Measurements from ENCODE around the gene CDH4. TPM values are rescaled to one million over a fixed set of nuclear protein-coding genes. Genes with fewer than 3 reads are reported as not detected.

The CDH4 gene
- total RNA-seq, 1 donor from 2014 or later, result 0.06 TPM

DNA sequence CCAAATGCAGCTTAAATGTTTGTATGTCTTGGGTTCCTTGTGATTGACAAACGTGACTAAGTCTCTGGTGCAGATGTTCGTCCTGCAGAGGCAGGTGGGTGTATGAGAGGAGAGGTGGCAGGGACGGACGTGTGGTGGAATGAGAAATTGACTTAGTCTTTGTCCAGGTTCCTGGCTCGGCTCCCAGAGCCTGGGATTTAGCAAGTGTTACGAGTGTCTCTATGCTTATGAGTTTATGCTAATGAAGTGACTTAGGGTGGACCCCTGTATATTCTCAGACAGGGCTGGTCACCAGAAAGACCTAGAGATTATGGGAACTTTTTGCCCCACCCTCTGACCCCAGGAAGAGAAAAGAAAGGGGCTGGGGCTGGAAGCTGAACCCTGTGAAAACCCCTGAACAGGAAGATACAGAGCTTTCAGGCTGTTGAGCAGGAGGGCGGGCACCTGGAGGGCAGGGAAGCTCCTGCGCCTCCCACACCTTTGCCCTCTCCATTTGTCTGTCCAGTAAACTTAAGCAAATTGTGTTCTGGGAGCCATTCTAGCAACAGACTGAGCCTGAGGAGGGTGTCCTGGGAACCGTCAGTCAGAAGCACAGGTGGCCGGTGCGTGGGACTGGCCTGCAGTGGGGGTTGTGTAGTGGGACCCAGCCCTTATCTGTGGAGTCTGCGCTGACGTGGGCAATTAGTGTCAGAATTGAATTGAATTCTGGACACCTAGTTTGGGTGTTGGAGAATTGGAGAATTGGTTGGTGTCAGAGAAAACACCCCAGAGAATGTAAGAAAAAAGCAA lies 362.1 kb downstream of the CDH4 start:
- no peak overlapping the region for H3K27ac ChIP-seq
- peaks cover 14% of the 10 kb centered on the region for H3K27me3 ChIP-seq (ENCODE audit: low read depth)
- TF ChIP-seq, protein P1, sequence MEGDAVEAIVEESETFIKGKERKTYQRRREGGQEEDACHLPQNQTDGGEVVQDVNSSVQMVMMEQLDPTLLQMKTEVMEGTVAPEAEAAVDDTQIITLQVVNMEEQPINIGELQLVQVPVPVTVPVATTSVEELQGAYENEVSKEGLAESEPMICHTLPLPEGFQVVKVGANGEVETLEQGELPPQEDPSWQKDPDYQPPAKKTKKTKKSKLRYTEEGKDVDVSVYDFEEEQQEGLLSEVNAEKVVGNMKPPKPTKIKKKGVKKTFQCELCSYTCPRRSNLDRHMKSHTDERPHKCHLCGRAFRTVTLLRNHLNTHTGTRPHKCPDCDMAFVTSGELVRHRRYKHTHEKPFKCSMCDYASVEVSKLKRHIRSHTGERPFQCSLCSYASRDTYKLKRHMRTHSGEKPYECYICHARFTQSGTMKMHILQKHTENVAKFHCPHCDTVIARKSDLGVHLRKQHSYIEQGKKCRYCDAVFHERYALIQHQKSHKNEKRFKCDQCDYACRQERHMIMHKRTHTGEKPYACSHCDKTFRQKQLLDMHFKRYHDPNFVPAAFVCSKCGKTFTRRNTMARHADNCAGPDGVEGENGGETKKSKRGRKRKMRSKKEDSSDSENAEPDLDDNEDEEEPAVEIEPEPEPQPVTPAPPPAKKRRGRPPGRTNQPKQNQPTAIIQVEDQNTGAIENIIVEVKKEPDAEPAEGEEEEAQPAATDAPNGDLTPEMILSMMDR (IDR thresholded peaks at IDR 0.05), result no peak
- H3K9me3 ChIP-seq, result no peaks in the 10 kb centered on the region
- H3K4me3 ChIP-seq, result no peak overlapping the region
- intact Hi-C loops (cut with DNase I), result no loop called here
- no peaks in the 10 kb centered on the region for H3K4me1 ChIP-seq
- DNase-seq (no peak), ATAC-seq (no peak)
- no peaks in the 10 kb centered on the region for H3K36me3 ChIP-seq

DNA sequence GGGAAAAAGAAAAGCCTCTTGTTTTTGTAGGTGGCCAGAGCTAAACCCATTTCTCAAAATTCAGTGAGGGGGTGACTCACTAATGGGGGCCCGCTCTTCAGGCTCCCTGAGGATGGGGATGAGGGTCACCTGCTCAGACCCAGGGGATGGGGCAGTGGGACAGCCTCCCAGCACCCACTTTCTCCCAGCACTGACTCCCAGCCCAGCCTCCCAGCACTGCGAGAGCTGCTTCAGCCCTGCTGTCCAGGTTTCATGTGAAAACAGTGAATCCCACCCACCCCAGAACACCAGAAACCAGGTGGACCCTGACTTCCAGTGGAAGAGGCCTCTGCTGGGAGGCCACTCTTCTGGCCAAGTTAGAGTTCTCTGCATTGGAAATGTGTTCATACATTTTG lies 362.6 kb downstream of the CDH4 start:
- Histone ChIP-seq H3K27ac (no peak overlapping the region), H3K4me3 (no peak overlapping the region), H3K36me3 (no peaks in the 10 kb centered on the region), H3K9me3 (no peaks in the 10 kb centered on the region), H3K4me1 (no peaks in the 10 kb centered on the region), H3K27me3 (ENCODE audit: low read depth) (peaks cover 17% of the 10 kb centered on the region)
- ATAC-seq (no peak), DNase-seq (peak; percentile 0)
- TF ChIP-seq, protein P1 (IDR thresholded peaks at IDR 0.05), result no peak
- intact Hi-C loops (cut with DNase I), result no loop called here

DNA sequence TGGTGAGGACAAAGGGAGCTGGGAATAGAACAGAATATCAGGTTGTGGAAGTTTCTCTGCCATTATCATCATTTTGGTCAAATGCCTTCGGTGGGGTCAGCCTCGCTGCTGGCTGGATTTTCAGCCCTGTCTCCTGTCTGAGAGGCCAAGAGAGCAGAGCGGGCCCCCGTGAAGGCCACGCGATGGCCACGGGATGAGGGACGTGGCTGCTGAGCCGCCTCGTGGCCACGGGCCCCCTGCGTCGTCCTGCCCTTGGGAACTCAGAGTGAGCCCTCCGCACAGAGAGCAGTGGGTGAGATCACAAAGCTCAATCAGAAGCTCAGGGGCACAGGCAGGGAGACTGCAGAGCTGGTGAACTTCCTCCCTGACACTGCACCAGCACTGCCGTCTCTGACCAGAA lies 363.7 kb downstream of the CDH4 start:
- H3K27ac ChIP-seq, result no peak overlapping the region
- H3K4me1 ChIP-seq, result no peaks in the 10 kb centered on the region
- ATAC-seq, result peak in 1 of 2 donors; percentile 7
- H3K9me3 ChIP-seq, result no peaks in the 10 kb centered on the region
- no peak overlapping the region for H3K4me3 ChIP-seq
- peaks cover 18% of the 10 kb centered on the region for H3K27me3 ChIP-seq (ENCODE audit: low read depth)
- TF ChIP-seq, protein P1 (IDR thresholded peaks at IDR 0.05), result no peak
- DNase-seq, result peak; percentile 8
- no peaks in the 10 kb centered on the region for H3K36me3 ChIP-seq
- intact Hi-C loops (cut with DNase I), result no loop called here

DNA sequence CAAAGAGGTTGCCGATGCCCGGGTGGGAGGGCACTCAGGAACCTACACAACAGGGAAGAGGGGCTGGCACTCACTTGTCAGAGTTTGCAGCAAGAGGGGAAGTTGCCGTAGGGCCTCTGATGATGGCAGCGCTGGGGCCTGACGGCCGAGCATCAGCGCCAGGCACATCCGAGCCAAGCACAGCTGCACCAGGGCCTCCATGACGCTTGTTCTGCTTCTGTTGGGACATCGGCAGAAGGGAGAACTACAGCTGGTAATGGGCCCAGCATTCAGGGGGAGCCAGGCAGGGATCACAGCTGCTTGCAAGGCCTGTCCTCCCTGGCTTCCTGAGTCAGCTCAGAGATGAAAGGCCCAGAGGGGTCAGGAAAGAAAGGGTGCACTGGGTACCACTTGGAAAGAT lies 367.7 kb downstream of the CDH4 start:
- intact Hi-C loops (cut with DNase I), result no loop called here

DNA sequence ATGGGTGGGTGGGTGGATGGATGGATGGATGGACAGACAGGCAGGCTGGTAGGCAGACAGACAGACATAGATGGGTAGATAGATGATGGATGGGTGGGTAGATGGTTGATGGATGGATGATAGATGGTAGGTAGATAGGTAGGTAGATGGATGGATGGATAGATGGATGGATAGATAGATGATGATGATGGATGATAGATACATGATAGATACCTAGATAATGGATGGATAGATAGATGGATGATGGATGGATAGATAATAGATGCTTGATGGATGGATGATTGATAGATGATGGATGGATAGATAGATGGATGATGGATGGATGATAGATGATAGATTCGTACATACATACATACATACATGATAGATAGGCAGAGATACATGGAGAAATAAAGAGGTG lies 368.1 kb downstream of the CDH4 start:
- Histone ChIP-seq H3K4me3 (no peak overlapping the region), H3K36me3 (no peaks in the 10 kb centered on the region), H3K9me3 (no peaks in the 10 kb centered on the region), H3K27me3 (ENCODE audit: low read depth) (peaks cover 4% of the 10 kb centered on the region), H3K27ac (no peak overlapping the region), H3K4me1 (no peaks in the 10 kb centered on the region)
- TF ChIP-seq, protein P1 (IDR thresholded peaks at IDR 0.05), result no peak
- no peak for DNase-seq
- intact Hi-C loops (cut with DNase I), result no loop called here
- no peak for ATAC-seq

More for the DNA sequence above, 367.7 kb downstream of the CDH4 start:
- ATAC-seq, result no peak
- DNase-seq, result no peak
- Histone ChIP-seq H3K27ac (no peak overlapping the region), H3K9me3 (no peaks in the 10 kb centered on the region), H3K4me3 (no peak overlapping the region), H3K27me3 (ENCODE audit: low read depth) (peaks cover 4% of the 10 kb centered on the region), H3K36me3 (no peaks in the 10 kb centered on the region), H3K4me1 (no peaks in the 10 kb centered on the region)
- TF ChIP-seq, protein P1 (IDR thresholded peaks at IDR 0.05), result no peak
